H1 (cell line): Measurements from ENCODE around the gene TRAF3. TPM values are rescaled to one million over a fixed set of nuclear protein-coding genes. Genes with fewer than 3 reads are reported as not detected.

Source experiments
- CHD7 ChIP-seq: fragments of 300-600 bp; sonication (generic); IDR thresholded peaks from 2 replicates; pipeline ENCODE4 v1.7.1; 2012; ENCODE audit warnings: low read length, moderate library complexity, mild to moderate bottlenecking, inconsistent platforms; ENCODE audit not compliant: insufficient replicate concordance
- polyA plus RNA-seq, 7 experiments: library from polyadenylated mRNA; depleted of rRNA in 3 of 7; stranded (reverse) in 5 of 7; unstranded in 2 of 7; fragments of >200 nt in 5 of 7; fragments of 200-250 nt in 2 of 7; gene quantifications; 1 replicate in 5 of 7; 2 replicates in 1 of 7; 4 replicates in 1 of 7; pipeline versions ENCODE4 v1.2.1 to v1.2.3, GENCODE V29; 2011 to 2013; ENCODE audit warnings: missing spikeins in 2 of 7, mixed read lengths in 2 of 7
- total RNA-seq: library from RNA; stranded (reverse); fragmentation: NEBNext Ultra II Directional; extraction: Animal tissue kit (Norgen Biotek cat#: 25700); gene quantifications from 2 replicates; pipeline ENCODE4 v1.2.1, GENCODE V29; 2021

Gene TRAF3
- total and polyA plus RNA-seq, 2 of the 8 experiments (the other 6 are each of a cell fraction or from before 2014, with no cell fraction given), result 5.8 to 12.1 TPM

GRCh38 chr14:102840771-102841528 is 63.7 kb downstream of the TRAF3 start (continued):
- TF ChIP-seq CHD7, result no peak
